CD4-positive, alpha-beta T cell (primary cell): ENCODE data around the gene ZMYM3. TPM values are rescaled to one million over a fixed set of nuclear protein-coding genes. Genes with fewer than 3 reads are reported as not detected.
A peak's percentile ranks its signal among the peaks of the same experiment; 100 is the strongest.
"Not testable (repeated sequence)": the region's sequence is repeated elsewhere in the genome, so short reads cannot be mapped to it uniquely, and the experiment has no call there.

Experiments used
- ATAC-seq: fragments of 200-7000 bp; cut with Tn5 transposase; one replicate; pipeline ENCODE4 v1.10.0; 2022; ENCODE audit warnings: mild to moderate bottlenecking; ENCODE audit not compliant: poor library complexity
- CTCF ChIA-PET: fragments of 350-600 bp; sonication (Branson Sonifier 250); formaldehyde crosslinking; loops from one replicate; lab custom pipeline; 2021; ENCODE audit warnings: antibody characterized with exemption, inconsistent platforms; lab: Charles Lee
- POLR2A ChIA-PET: fragments of 350-600 bp; sonication (Branson Sonifier 250); formaldehyde crosslinking; loops from one replicate; lab custom pipeline; 2021; ENCODE audit warnings: antibody characterized with exemption, inconsistent platforms; lab: Charles Lee
- DNase-seq, 14 experiments: peaks; one replicate each; pipeline ENCODE4 v3.0.0-alpha.2; 2013 to 2020; ENCODE audit warnings: mixed read lengths in 2 of 14
- H3K27ac ChIP-seq, 2 donors: one replicate each; pipeline versions ENCODE4 v1.5.1 to v1.7.0; 2013; ENCODE audit warnings: low read length in 2 of 2, low read depth in 1 of 2, mild to moderate bottlenecking in 1 of 2
- H3K27me3 ChIP-seq, 2 experiments: 1 replicate in 1 of 2; 2 replicates in 1 of 2; pipeline versions ENCODE4 v1.6.1 to v1.7.0; 2013; ENCODE audit warnings: low read length in 2 of 2, control low read depth in 1 of 2, mild to moderate bottlenecking in 1 of 2, moderate library complexity in 1 of 2; ENCODE audit not compliant: insufficient read depth in 2 of 2, control insufficient read depth in 1 of 2
- H3K36me3 ChIP-seq: one replicate; pipeline ENCODE4 v1.6.1; 2013; ENCODE audit warnings: low read length, control low read depth; ENCODE audit not compliant: insufficient read depth
- H3K4me1 ChIP-seq: one replicate; pipeline ENCODE4 v1.6.1; 2013; ENCODE audit warnings: low read length, control low read depth; ENCODE audit not compliant: insufficient read depth
- H3K4me3 ChIP-seq: one replicate; pipeline ENCODE4 v1.5.1; 2013; ENCODE audit warnings: mild to moderate bottlenecking, low read length, moderate library complexity
- H3K9me3 ChIP-seq, 2 experiments: 1 replicate in 1 of 2; 2 replicates in 1 of 2; pipeline versions ENCODE4 v1.6.1 to v1.7.0; 2013; ENCODE audit warnings: low read length in 2 of 2, mild to moderate bottlenecking in 2 of 2, control low read depth in 1 of 2, moderate library complexity in 1 of 2; ENCODE audit not compliant: control insufficient read depth in 1 of 2, insufficient read depth in 1 of 2
- H3K27ac Mint-ChIP-seq: one replicate; pipeline ENCODE4 v1.8.0; 2020; ENCODE audit warnings: mixed read lengths
- H3K27me3 Mint-ChIP-seq: one replicate; pipeline ENCODE4 v1.8.0; 2021; ENCODE audit warnings: mixed read lengths
- H3K36me3 Mint-ChIP-seq: one replicate; pipeline ENCODE4 v1.8.0; 2021; ENCODE audit warnings: low read depth, mixed read lengths
- H3K4me1 Mint-ChIP-seq: one replicate; pipeline ENCODE4 v1.8.0; 2021; ENCODE audit warnings: low read depth, mixed read lengths
- H3K4me3 Mint-ChIP-seq: one replicate; pipeline ENCODE4 v1.8.0; 2020; ENCODE audit warnings: mild to moderate bottlenecking, mixed read lengths
- H3K9me3 Mint-ChIP-seq: one replicate; pipeline ENCODE4 v1.8.0; 2020; ENCODE audit warnings: mixed read lengths
- intact Hi-C, 2 experiments: fragments of 100-400 bp; cut with DNase I in 1 of 2; cut with micrococcal nuclease in 1 of 2; formaldehyde crosslinking; loops; one replicate each; pipeline versions ENCODE4 v1.15.1 to v1.9.0; 2023 to 2025; cut with DNase I, micrococcal nuclease
- total RNA-seq, 174 experiments: library from RNA in 2 of 174; stranded (reverse) in 2 of 174; gene quantifications; one replicate each; pipeline ENCODE4 v1.2.3 and lab custom pipeline; 2021 to 2026
- TF ChIP-seq, protein P1 (sequence below): fragments of 200-600 bp; IDR thresholded peaks from one replicate; pipeline ENCODE4 v1.8.0; 2022; ENCODE audit warnings: antibody characterized with exemption, mild to moderate bottlenecking

Gene ZMYM3
- total RNA-seq, 2 experiments from 2014 or later, result 16.7 to 17.6 TPM

DNA sequence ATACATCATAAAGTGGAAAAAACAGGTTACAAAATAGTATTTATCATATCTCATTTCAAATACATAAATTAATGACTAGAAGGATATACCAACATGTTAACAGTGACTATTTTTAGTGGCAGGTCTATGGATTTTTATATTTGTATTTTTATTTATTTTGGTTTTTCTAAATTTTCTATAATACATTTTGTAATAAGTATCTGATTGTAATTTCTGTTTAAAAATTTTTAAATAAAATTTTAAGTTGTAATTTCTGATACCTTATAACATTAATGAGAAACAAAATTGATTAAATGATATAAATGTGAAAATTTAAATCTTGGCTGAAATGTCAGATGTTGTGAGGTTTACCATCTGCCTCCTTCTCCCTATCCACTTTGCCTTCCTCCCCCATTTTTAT is 32.0 kb upstream of the ZMYM3 start:
- Histone ChIP-seq H3K36me3 (peaks cover 11% of the 10 kb centered on the region), H3K4me1 (peaks cover 28% of the 10 kb centered on the region), H3K4me3 (no peak overlapping the region), H3K9me3 (no peaks in the 10 kb centered on the region), H3K27me3 (no peaks in the 10 kb centered on the region), H3K27ac (no peak overlapping the region)
- peaks cover 48% of the 10 kb centered on the region for H3K36me3 Mint-ChIP-seq
- ChIA-PET POLR2A (no interaction called here), CTCF (no interaction called here)
- TF ChIP-seq, protein P1, sequence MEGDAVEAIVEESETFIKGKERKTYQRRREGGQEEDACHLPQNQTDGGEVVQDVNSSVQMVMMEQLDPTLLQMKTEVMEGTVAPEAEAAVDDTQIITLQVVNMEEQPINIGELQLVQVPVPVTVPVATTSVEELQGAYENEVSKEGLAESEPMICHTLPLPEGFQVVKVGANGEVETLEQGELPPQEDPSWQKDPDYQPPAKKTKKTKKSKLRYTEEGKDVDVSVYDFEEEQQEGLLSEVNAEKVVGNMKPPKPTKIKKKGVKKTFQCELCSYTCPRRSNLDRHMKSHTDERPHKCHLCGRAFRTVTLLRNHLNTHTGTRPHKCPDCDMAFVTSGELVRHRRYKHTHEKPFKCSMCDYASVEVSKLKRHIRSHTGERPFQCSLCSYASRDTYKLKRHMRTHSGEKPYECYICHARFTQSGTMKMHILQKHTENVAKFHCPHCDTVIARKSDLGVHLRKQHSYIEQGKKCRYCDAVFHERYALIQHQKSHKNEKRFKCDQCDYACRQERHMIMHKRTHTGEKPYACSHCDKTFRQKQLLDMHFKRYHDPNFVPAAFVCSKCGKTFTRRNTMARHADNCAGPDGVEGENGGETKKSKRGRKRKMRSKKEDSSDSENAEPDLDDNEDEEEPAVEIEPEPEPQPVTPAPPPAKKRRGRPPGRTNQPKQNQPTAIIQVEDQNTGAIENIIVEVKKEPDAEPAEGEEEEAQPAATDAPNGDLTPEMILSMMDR, result no peak
- H3K4me3 Mint-ChIP-seq, result peak overlapping the region; percentile 98
- intact Hi-C loops, result loop anchor here in 1 of 2 experiments (2.0 to 10.0 kb wide), 2 partner anchors 81 to 101 kb away; partner anchors contain the start of gene TAF1
- no peaks in the 10 kb centered on the region for H3K9me3 Mint-ChIP-seq
- no peaks in the 10 kb centered on the region for H3K27me3 Mint-ChIP-seq
- peak overlapping the region; percentile 99 for H3K27ac Mint-ChIP-seq
- ATAC-seq, result no peak
- DNase-seq, result no peak
- peaks cover 39% of the 10 kb centered on the region for H3K4me1 Mint-ChIP-seq

DNA sequence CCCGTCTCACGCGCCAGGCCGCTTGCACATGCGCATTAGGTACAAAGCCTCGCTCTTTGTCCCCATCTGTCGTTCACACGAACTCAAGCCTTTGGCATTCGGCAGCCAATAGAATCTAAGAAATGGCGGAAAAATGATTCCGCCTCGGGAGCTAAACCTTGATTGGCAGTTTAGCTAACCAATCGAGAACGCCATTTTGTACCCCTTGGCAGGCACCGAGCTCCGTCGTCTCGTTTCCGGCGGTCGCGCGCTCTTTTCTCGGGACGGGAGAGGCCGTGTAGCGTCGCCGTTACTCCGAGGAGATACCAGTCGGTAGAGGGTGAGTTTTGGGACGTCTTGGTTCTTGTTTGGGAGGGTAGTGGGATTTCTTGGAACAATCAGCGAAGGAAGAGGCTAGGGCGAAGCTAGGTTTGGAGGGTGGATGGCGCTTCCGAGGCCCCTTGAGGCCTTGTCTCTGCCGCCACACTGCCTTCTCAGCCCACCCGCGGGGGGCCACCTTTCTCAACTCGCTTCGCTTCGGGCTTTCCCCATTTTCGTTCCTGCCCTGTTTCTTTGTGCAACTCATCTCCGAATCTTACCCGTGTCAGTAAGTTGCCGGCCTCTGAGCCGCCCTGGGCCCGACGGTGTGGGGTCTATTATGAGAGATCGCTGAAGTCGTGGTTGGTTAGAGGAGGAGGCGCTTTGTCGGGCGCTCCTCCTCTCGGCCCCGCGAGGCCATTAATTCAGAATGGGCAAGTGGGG is 29.6 kb upstream of the ZMYM3 start, which contains the start of gene NONO:
NONO (plus strand) TSS at position 233 of the 741 bp plus-strand sequence. CDS start 7,003 bp downstream, outside the sequence.
- no peaks in the 10 kb centered on the region for H3K27me3 ChIP-seq
- Mint-ChIP-seq H3K4me1 (peaks cover 34% of the 10 kb centered on the region), H3K4me3 (peak within 1 kb of the TSS; percentile 98), H3K27me3 (no peaks in the 10 kb centered on the region), H3K9me3 (no peaks in the 10 kb centered on the region), H3K36me3 (peaks cover 36% of the 10 kb centered on the region), H3K27ac (peak within 1 kb of the TSS; percentile 99)
- peak within 1 kb of the TSS; percentile 85 to 97 for H3K27ac ChIP-seq
- CTCF ChIA-PET, result interaction anchor here (0.6 to 1.6 kb wide), 5 partner anchors 29 to 101 kb away, joined by 3 to 9 read pairs (median 5); partner anchors contain the start of genes TAF1 and ZMYM3
- H3K9me3 ChIP-seq, result no peaks in the 10 kb centered on the region
- POLR2A ChIA-PET, result interaction anchor here (0.7 to 2.8 kb wide), 20 partner anchors 8 to 255 kb away, joined by 3 to 105 read pairs (median 5); partner anchors contain the start of genes FOXO4, IL2RG, ITGB1BP2 and OGT
- H3K4me1 ChIP-seq, result peaks cover 28% of the 10 kb centered on the region
- DNase-seq (peak; percentile 62 to 97 (median 78)), ATAC-seq (peak; percentile 86)
- H3K36me3 ChIP-seq, result no peaks in the 10 kb centered on the region
- H3K4me3 ChIP-seq, result peak within 1 kb of the TSS; percentile 89
- intact Hi-C loops, result loop anchor here (1.0 to 10.0 kb wide), 3 partner anchors 29 to 99 kb away; partner anchors contain the start of genes ZMYM3 (in 2 of the 2) and TAF1 (in 1 of the 2)
- TF ChIP-seq, protein P1, result no peak

DNA sequence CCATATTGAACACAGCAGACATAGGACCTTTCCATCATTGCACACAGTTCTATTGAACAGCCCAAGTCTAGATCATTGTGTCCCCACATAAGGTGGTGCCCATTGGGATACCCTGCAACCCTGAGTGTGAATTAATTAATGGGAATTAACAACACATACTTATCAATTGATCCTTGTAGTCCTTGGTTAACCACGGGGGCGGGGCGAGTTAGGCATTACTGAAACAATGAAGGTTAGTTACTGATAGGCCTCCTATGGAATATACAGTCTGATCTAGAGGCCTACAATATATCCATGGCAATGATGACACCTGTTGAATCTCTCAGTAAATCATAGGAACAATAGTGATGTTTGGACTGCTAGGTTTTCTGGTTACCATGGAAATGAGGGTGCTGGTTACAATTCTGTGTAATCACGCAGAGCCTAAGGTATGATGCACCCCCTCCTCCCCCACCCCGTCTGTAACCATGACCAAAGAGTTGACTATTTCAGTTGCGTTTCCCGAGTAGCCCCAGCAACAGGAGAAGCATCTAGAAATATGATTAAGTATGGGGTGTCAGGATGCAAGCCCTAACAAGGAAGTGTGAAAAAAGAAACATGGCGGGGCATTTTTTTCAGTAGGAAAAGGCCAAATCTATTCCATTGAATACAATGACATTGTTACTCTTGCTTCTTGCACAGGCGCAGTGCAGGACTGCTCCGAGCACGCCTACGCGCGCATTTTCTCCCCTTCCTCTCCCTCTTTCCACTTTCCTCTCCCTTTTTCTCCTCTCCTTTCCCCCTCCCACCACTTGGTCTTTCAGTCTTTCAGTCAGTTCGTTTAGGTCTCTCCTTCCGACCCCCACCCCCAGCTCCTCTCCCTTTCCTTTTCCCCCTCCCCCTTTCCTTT is 28.8 kb upstream of the ZMYM3 start:
- H3K27me3 ChIP-seq, result no peaks in the 10 kb centered on the region
- H3K9me3 ChIP-seq, result no peaks in the 10 kb centered on the region
- TF ChIP-seq, protein P1, result no peak
- Mint-ChIP-seq H3K27me3 (no peaks in the 10 kb centered on the region), H3K4me1 (peaks cover 32% of the 10 kb centered on the region), H3K9me3 (no peaks in the 10 kb centered on the region), H3K27ac (peak overlapping the region; percentile 99), H3K4me3 (peak overlapping the region; percentile 98), H3K36me3 (peaks cover 35% of the 10 kb centered on the region)
- H3K4me1 ChIP-seq, result peaks cover 20% of the 10 kb centered on the region
- ATAC-seq (peak; percentile 45), DNase-seq (peak in 8 of 14 experiments; percentile 1 to 82 (median 34))
- intact Hi-C loops, result loop anchor here (1.0 to 10.0 kb wide), 3 partner anchors 28 to 98 kb away; partner anchors contain the start of genes TAF1 (in 1 of the 2) and ZMYM3 (in 1 of the 2)
- peak overlapping the region; percentile 89 for H3K4me3 ChIP-seq
- POLR2A ChIA-PET, result interaction anchor here (0.7 to 2.8 kb wide), 19 partner anchors 9 to 256 kb away, joined by 3 to 105 read pairs (median 5); partner anchors contain the start of genes FOXO4, IL2RG, ITGB1BP2 and OGT
- no peaks in the 10 kb centered on the region for H3K36me3 ChIP-seq
- peak overlapping the region; percentile 85 to 97 for H3K27ac ChIP-seq
- CTCF ChIA-PET, result interaction anchor here (0.6 to 1.6 kb wide), 5 partner anchors 29 to 101 kb away, joined by 3 to 9 read pairs (median 5); partner anchors contain the start of genes TAF1 and ZMYM3

DNA sequence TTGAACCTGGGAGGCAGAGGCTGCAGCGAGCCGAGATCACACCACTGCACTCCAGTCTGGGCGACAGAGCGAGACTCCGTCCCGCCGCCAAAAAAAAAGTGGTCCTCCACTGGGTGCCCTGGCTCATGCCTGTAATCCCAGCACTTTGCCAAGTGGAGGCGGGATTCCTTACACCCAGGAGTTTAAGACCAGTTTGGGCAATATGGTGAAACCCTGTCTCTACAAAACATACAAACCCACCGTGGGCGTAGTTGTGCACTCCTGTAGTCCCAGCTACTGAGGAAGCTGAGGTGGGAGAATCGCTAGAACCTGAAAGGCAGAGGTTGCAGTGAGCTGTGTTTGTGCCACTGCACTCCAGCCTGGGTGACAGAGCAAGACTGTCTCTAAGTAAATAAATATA is 27.4 kb upstream of the ZMYM3 start:
- intact Hi-C loops, result loop anchor here in 1 of 2 experiments (10.0 kb wide), 1 partner anchor 96 kb away; no protein-coding TSS in a partner anchor

More for the DNA sequence above, 27.4 kb upstream of the ZMYM3 start:
- H3K4me3 Mint-ChIP-seq, H3K9me3 ChIP-seq, CTCF ChIA-PET, H3K27me3 ChIP-seq, DNase-seq, H3K9me3 Mint-ChIP-seq, H3K36me3 ChIP-seq, ATAC-seq, H3K4me3 ChIP-seq, H3K27ac Mint-ChIP-seq, H3K27me3 Mint-ChIP-seq, H3K27ac ChIP-seq: not testable (repeated sequence)
- H3K4me1 ChIP-seq, result peaks cover 10% of the 10 kb centered on the region
- POLR2A ChIA-PET, result interaction anchor here (0.6 kb wide), 1 partner anchor 62 kb away, joined by 4 read pairs; no protein-coding TSS in a partner anchor
- Mint-ChIP-seq H3K36me3 (peaks cover 27% of the 10 kb centered on the region), H3K4me1 (peaks cover 28% of the 10 kb centered on the region)
